NK-92 (cell line): ENCODE results near the gene GADD45G.

Source experiments
- DNase-seq: peaks from one replicate; lab custom pipeline; 2025; ENCODE audit not compliant: unreplicated experiment; lab: John Stamatoyannopoulos, UW

GADD45G gene

GRCh38 chr9:89608641-89609335 is 4.0 kb downstream of the GADD45G start:
- no peak for DNase-seq

DNA sequence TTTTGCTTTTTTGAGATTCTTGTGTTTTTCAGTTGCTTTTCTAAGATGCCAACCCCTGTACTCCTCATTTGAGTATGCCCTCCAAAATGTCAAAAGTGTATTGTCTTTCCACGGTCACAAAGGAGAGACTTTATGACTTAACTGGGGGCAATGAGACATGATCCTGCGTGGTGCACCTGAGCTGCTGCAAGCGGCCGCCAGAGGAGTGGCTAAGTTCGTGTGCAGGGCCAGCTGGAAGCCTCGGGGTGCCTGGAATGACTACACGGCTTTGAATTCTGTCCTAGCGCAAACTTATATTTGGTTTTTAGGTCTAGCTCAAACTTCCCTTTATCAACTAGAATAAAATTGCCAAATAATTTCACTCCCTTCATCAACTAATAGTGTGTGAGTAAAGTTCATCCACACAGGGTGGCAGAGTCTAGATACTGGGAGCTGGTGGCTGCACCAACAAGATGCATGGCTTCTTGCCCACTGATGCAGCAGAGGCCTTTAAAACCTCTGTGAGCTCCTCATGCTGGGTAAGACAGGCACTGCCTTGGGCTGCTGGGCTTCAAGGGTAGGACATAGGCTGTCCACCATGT is 4.7 kb downstream of the GADD45G start:
- DNase-seq: no peak

- DNase-seq: no peak
Observed at GRCh38 chr9:89610391-89610925, 5.6 kb downstream of the GADD45G start.

GRCh38 chr9:89611425-89611824 is 6.6 kb downstream of the GADD45G start:
- no peak for DNase-seq

- no peak for DNase-seq
Observed at GRCh38 chr9:89612566-89613278, 7.9 kb downstream of the GADD45G start.

- no peak for DNase-seq
Observed at GRCh38 chr9:89613912-89614892, 9.4 kb downstream of the GADD45G start.

GRCh38 chr9:89615661-89616060 is 10.8 kb downstream of the GADD45G start:
- no peak for DNase-seq

- DNase-seq: no peak
Observed at GRCh38 chr9:89616411-89616810, 11.6 kb downstream of the GADD45G start.

DNA sequence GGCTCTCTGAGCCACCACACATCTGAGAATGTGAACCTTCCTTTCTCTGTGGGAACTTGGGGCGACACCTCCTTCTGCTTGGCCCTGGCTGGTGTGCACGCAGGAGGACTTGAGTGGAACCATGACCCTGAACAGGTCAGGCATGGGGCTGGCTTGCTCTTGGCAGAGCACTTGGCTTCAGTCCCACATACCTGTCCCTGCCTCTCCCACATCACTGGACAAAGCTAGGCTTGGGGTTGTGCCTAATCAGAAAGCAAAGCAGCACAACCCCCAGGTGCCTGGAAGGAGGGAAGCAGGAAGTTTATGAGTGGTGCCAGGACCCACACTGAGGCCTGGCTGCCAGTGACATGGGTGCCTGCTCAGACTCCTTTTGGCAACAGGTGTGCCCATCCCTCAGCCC is 13.2 kb downstream of the GADD45G start:
- no peak for DNase-seq

- no peak for DNase-seq
Observed at GRCh38 chr9:89619019-89619418, 14.2 kb downstream of the GADD45G start.

DNA sequence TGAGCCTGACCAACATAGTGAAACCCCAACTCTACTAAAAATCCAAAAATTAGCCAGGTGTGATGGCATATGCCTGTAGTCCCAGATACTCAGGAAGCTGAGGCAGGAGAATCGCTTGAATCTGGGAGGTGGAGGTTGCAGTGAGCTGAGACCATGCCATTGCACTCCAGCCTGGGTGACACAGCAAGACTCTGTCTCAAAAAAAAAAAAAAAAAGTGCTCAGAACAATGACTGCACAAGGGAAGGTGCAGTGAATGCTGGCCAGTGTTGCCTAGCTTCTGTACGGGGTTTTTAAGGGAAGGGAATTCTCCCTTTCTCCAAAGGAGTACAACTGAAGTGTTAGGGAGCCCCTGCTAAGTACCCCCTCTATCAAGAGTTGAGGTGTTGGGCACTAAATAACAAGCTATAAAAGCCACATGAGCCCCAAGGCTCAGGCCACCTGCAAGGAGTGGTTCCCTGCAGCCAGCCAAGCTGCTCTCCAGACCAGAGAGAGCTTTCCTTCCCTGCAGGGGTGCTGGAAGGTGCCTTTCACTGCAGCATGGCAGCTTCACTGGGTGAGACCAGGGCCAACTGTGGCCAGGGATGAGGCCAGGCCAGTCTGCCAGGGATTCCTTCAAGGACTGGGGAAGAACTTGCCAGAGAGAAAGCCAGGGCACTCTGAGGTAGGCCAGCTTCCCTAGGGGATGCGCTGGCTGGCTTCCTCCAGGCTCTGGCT is 14.8 kb downstream of the GADD45G start:
- no peak for DNase-seq

DNA sequence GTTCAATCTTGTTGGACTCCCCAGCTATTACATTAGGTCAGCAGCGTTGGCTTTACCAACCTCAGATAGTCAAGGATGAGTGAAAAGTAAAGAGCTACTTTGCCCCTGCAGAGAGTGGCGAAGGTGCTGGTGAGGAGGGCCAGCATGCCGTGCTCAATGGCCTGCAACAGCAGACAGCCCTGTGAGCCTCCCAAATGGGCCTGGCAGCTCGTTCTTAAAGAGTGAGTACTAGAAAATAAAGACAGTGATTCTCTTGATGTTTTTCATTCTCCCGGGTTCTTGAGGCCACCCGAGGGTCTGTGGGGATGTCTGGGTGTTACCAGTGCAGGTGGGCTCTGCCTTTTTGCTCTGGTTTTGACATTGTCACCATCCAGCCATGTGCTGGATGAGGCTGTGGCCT is 16.2 kb downstream of the GADD45G start:
- no peak for DNase-seq

DNA sequence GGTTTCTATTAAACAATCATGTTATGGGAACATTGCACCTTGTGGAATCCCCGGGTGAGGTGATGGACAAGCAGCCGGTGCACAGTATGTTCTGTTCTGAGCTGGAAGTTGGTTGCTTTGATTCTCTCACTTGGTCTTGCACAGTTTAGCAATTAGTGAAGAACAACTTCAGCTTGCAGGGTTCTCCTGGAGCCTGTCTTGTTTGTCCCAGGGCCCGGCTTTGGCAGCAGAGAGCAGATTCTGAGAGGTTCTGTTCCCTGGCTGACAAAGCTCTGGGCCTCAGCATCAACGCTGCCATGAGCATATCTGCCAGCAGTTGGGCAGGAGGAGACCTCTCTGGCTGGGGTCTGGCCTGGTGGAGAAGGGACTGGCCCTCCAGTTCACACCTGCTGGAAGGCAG is 16.9 kb downstream of the GADD45G start:
- DNase-seq: no peak

GRCh38 chr9:89622933-89623861 is 18.4 kb downstream of the GADD45G start:
- no peak for DNase-seq

DNA sequence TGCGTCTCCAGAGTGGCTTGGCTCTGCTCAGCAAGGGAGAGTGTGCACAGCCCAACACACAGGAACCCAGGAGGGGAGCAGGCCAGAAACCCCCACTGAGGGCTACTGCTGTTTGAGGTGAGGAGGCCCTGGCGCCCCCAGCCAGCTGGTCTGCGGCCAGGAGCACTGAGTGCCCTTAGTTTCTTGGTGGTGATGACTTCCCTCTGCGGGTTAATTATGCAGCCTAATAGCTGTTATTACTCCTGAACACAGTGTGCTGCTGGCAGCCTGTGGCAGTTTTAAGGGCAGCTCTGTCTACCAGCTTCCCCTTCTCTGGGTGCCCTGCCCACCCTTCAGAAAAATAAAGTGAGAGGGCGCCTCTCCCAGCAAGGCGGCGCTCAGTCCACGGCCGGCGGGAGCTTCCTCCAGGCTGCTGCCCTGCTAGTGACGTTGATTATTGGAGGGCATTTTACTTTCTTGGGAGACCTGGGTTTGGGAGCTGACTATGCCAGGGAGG is 19.2 kb downstream of the GADD45G start:
- DNase-seq: no peak

GRCh38 chr9:89625721-89626687 is 21.2 kb downstream of the GADD45G start:
- DNase-seq: no peak

DNA sequence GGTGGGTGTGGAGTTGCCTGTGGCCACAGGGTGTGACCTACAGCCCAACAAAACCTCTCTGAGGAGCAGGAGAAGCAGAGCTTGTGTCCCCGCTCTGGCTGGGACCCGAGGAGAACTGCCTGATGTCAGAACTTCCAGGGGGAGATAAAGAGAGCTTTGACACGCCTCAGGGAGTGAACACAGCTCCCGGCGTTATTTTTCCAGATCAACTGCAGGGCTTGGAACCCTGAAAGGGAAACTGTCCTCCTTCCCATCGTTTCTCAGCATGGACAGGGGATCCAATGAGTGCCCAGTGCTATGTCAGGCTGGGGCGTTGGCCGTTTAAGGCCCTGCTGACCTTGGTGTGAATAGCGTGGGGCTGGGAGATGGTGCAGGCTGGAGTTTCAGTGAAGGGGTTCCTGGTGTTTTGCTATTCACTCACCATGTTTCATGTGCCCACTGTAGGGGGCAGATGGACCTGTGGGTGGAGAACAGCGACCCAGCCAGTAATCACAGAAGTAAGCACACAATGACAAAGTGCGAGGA is 22.0 kb downstream of the GADD45G start:
- DNase-seq: no peak

GRCh38 chr9:89628601-89629000 is 23.8 kb downstream of the GADD45G start:
- DNase-seq: no peak
